ENCODE data around the gene B4GALNT2.

The B4GALNT2 gene

DNA sequence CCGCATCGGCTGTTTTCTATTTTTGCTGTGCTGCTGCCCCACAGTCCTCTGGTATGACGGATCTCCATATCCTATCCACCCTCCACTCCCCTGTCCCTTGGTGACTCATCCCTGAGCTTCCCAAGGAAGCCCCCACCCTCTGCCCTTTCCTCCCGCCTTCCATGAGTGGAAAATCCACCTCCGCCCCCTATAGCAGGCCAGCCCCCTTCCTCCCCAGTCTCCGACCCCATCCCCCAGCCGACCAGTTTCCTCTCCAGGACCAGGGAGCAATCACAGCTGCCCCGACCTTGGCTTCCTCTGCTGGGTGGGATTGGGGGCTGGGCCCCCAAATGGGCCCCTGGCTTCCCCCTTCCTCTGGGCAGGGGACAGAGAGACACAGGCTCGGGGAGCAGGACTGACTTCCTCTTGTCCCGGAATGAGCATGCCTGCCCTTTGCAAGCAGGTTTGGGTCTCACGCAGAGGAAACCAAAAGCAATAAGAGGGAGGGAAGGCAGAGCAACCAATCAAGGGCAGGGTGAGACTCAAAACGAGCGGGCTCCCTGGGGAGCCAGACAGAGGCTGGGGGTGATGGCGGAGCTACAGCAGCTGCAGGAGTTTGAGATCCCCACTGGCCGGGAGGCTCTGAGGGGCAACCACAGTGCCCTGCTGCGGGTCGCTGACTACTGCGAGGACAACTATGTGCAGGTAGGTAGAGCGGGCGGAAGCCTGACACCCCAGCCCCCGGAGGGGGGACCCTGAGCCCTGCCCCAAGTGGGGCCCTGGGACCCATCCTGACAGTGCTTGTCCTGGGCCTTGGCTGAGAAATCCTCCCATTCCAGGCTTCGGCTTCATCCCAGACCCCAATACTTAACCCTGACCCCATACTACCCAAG is 77.8 kb downstream of the B4GALNT2 start, which contains the start of the genes ABI3 and GNGT2:
TSS of gene ABI3 (plus strand) at position 550 of the 872 bp plus-strand sequence. CDS start at position 568, 18 bp downstream.
TSS of gene GNGT2 (minus strand) at position 417 of the 872 bp plus-strand sequence. CDS start 3,152 bp downstream, outside the sequence.
- no peak for DNase-seq (ENCODE audit: low read depth in 2 of 2, low spot score in 1 of 2)

DNA sequence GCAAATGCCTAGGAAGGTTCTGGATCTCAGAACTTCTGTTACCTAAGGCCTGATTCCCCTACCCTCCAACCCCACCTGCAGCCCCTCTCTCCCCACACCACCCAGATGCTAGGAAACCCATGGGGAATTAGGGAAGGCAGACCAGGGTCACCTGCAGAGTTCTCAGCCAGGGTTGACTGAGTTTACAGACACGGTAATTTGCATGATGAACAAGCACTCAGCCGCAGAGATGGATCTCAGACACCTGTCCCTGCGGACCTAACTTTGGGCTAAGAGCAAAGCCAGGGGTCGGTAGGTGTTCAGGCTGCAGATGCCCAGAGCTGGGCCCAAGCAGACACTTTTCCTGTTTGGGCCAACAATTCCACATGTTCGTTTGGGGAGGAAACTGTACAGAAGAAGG is 80.8 kb downstream of the B4GALNT2 start:
- DNase-seq (ENCODE audit: low read depth in 2 of 2, low spot score in 1 of 2) = no peak

GRCh38 chr17:49213847-49214246 is 81.3 kb downstream of the B4GALNT2 start:
- DNase-seq (ENCODE audit: low read depth in 2 of 2, low spot score in 1 of 2) = no peak

- DNase-seq (ENCODE audit: low read depth in 2 of 2, low spot score in 1 of 2) = no peak
These were observed 82.2 kb downstream of the B4GALNT2 start for GRCh38 chr17:49214676-49215360.

- no peak for DNase-seq (ENCODE audit: low read depth in 2 of 2, low spot score in 1 of 2)
These were observed 83.9 kb downstream of the B4GALNT2 start for GRCh38 chr17:49216482-49216881.

DNA sequence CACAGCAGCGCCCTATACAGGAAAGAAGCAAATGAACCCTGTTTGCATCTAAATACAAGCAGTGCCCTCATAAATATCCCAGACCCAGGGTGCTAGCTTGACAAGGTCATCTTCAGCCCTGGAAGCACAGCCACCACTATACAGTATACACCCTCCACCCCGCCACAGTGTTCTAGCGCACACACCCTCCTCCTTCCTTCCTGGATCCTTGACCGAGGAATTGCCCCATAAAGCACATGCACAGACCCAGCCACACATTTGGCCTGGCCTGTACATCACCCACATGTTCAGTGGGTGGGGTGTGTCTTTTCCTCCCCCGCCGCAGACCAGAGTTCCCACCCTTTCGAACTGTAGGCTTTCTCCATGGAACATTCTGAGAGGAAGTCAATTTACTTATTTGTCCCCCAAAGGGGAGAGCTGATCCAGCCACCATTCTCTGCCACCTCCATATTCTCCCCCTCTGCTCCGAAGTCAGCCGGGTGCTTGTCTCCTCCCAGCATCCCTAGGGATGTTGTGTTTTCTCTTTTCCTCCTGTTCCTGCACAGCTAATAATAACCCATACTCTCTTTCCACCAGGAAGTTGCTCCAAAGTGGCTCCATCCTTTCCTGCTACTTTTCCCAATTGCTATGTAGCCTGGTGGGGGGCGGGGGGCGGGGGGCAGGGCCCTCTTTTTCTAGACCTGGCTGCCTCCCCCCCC is 84.5 kb downstream of the B4GALNT2 start:
- DNase-seq (ENCODE audit: low read depth in 2 of 2, low spot score in 1 of 2) = no peak

DNA sequence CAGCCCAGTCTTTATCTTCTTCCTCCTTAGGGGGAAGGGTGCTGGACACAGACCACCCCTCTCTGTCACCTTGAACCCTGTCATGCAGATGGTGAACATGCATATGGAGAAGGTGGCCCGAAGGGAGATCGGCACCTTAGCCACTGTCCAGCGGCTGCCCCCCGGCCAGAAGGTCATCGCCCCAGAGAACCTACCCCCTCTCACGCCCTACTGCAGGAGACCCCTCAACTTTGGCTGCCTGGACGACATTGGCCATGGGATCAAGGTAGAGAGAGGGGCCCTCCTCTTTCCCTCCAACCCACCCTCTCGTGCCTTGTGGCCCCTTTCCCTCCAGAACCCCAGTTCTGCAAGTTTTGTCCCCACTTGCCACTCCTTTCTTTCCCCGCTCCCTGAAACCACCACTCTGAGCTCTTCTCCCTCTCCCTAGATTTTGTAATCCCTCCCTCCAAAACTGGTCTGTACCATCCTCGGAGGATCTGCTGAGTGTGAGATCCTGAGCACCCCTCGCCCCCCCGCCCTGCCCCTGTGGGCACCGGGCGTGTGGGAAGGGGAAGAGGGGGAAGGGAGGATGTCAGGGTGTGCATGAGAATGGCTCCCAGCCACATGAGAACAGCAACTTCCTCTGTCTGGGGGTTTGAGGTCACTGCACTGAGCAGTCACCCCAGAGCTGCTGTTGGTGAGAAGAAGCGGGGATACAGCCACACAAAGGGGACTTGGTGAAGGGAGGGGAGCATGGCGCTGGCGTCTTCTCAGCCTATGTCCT is 85.3 kb downstream of the B4GALNT2 start:
- DNase-seq (ENCODE audit: low read depth in 2 of 2, low spot score in 1 of 2) = peak; percentile 52 to 62

DNA sequence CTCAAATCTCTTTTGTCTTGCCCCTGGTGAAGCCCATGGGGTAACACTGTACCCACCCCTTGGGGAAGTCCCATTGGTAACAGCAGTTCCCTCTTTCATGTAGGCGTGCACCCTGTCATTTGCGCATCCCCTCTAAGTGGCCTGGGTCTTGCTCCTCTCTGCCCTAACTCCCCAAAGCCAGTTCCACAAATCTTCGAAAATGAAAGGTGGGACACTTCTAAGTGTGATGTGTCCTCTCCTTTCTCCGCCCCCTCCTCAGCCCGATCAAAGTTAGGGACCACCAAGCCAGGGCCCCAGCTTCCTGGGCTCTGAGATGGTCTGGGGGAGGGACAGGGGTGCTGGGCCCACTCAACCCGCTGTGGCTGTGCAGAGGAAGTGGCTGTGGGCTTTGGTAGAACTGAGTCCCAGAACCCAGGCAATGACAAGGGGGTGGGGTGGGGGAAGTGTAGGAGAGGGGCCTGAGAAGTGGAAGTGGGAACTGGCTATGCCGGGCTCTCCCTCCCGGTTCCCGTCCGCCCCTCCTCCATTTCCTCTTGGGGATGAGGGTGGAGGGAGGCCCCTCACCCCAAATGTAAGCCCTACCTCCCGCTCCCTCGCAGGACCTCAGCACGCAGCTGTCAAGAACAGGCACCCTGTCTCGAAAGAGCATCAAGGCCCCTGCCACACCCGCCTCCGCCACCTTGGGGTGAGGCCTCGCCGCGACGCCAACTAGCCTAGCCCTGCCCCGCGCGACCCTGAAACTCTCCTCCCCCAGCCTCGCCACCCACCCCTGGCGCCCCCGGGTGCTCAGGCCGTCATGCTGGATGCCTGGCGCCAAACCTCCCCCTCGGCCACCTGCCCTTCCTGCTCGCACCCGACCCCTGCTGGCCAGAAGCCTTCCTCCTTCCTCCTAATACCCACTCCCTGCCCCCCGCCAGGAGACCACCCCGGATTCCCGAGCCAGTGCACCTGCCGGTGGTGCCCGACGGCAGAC is 86.7 kb downstream of the B4GALNT2 start:
- DNase-seq (ENCODE audit: low read depth in 2 of 2, low spot score in 1 of 2) = no peak

GRCh38 chr17:49219987-49220386 is 87.4 kb downstream of the B4GALNT2 start:
- DNase-seq (ENCODE audit: low read depth in 2 of 2, low spot score in 1 of 2) = no peak

DNA sequence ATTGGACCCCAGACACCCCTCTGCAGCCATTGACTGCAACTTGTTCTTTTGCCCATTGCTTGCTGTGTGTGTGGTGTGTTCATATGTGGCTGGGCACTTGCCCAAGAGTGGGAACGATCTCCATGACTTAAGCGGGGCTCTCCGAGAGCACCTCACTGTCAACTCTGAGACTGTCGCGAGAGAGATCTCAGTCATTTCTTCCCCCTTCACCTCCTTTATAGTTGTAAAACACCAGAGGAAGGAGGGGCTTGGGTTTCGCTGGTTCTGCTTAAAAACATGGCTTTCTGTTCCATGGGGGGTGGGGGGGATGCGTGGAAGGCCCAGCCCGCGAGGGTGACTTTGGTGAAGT is 90.6 kb downstream of the B4GALNT2 start:
- DNase-seq (ENCODE audit: low read depth in 2 of 2, low spot score in 1 of 2) = no peak

DNA sequence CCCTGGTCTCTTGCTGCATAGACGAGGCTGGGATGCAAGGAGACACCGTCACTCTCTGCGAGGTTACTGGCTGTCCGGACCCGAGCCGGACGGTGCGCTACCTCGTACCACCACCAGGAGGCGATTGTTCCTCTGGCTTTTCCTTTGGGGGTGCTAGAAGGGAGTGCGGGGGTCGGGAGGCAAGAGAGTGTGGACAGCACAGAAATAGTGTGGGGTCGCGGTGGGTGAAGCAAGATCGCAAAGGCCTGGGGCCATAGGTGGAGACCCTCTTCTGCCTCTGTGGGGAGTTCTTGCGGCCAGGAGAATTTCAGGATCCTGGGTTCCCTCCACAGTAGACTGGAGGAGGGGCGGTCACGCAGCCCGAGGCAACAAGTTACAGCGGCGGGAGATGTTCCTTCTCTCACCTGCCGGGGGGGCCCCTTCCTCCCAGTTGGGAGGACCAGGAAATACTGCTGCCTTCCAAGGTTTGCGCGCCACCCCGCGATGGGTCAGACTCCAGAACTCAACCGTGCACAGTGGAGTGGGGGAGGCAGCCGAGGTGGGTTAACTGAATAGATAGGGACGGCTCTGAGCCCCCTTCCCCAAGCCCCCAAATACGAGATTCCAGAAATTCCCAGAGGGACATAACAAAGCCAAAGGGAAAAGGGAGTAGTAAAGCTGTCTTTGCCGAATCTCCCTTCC is 91.1 kb downstream of the B4GALNT2 start:
- DNase-seq (ENCODE audit: low read depth in 2 of 2, low spot score in 1 of 2) = peak in 1 of 2 donors; percentile 55

GRCh38 chr17:49224198-49224996 is 91.8 kb downstream of the B4GALNT2 start:
- DNase-seq (ENCODE audit: low read depth in 2 of 2, low spot score in 1 of 2) = no peak

DNA sequence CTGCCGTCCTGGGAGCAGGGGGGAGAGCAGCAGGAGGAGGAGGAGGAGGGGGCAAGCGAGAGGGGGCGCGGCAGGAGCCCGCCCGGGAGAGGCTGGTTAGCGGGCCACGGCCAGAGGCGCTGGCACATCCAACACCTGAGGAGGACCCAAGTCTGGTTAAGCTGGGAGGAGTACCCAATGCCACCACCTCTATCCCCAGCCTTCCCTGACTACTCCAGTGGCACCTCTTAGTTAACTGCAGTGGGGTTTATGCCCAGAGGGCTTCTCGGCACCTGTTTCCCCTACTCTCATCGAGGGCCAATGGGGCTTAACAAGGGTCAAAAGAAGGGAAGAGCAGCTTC is 92.4 kb downstream of the B4GALNT2 start:
- no peak for DNase-seq (ENCODE audit: low read depth in 2 of 2, low spot score in 1 of 2)

DNA sequence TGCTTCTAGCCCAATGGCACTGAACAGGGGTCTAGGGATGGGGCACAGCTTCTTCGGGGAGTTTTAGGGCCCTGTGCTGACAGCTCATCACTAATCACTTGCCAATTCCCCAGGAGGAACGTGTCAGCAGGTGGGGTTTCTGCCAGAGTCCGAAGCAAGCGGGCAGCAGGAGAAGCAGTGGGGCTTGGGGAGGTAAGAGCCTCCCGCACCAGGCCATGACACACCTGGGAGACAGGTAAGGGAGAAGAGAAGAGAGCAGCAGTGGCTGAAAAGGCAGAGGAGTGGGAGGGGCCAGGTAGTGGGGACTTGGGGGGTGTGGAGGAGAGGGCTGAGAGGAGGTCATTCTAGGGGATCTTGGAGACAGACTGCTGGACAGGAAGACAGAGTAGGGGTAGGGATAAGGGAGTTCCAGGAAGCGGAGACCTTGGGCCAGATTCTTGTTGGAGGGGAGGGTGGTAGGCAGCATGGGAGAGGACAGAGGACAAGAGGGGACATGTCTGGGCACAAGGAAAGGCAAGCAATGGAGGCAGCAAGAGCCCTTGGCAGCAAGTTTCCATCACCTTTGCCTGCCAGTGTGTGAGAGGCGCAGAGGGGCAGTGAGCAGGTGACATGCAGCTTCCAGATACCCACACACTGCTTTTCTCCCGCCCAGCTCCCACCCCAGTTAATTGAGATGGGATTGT is 93.1 kb downstream of the B4GALNT2 start:
- no peak for DNase-seq (ENCODE audit: low read depth in 2 of 2, low spot score in 1 of 2)

Measured in stimulated activated CD8-positive, alpha-beta memory T cell treated with anti-CD3 and anti-CD28 coated beads, Interleukin-4, amount 100 ng/mL, for 4 hours (primary cell).